Stomach (tissue), 4 donors: ENCODE measurements around the gene ATG2B.

Experiments used
- CTCF ChIP-seq, 7 experiments: fragments of 450-650 bp in 4 of 7; fragments of 200-600 bp in 3 of 7; sonication (generic) in 3 of 7; IDR thresholded peaks; one replicate each; pipeline ENCODE4 v1.5.1; 2016 to 2019; ENCODE audit warnings: antibody characterized with exemption in 7 of 7, control low read depth in 2 of 7, mild to moderate bottlenecking in 1 of 7
- EP300 ChIP-seq: sonication (generic); formaldehyde crosslinking; IDR thresholded peaks from one replicate; pipeline ENCODE4 v1.6.1; 2017; ENCODE audit warnings: antibody characterized with exemption
- POLR2A ChIP-seq, 4 donors: fragments of 450-650 bp; IDR thresholded peaks; one replicate each; pipeline ENCODE4 v1.6.1; 2016; ENCODE audit warnings: antibody characterized with exemption in 4 of 4, control low read depth in 2 of 4, mild to moderate bottlenecking in 1 of 4, moderate library complexity in 1 of 4
- POLR2AphosphoS5 ChIP-seq, 3 donors: sonication (generic); formaldehyde crosslinking; IDR thresholded peaks; one replicate each; pipeline ENCODE4 v1.6.1; 2016; ENCODE audit warnings: antibody characterized with exemption in 3 of 3

DNA sequence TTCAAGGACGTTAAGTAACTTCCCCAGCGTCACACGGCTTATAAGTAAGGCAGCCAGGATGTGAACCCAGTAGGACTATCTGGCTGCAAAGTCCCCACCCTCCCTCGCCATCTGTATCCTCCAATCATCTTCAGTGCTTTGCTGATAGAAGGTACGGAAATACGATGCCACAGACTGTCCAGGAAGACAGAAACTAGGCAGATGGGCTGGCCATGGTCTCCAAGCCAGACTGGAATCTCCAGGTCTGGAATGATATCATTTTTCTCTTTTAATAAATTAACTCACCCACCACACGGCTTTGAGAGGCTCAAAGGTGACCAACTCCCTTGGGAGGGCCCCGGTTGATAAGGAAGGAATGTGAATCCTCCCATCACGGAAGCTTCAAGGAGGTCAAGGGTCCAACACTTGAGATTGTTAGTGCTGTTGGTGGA, 123.4 kb downstream of the ATG2B start:
- TF ChIP-seq CTCF (IDR thresholded peaks at IDR 0.05) (no peak), POLR2A (IDR thresholded peaks at IDR 0.05) (no peak), POLR2AphosphoS5 (IDR thresholded peaks at IDR 0.05) (no peak), EP300 (no peak)
